DOHH2 (cell line): ENCODE results near the gene PCSK9.

Experiments
- H3F3A ChIP-seq: fragments of 200-600 bp; sonication (generic), shearing (Covaris generic); 2 replicates; pipeline ENCODE4 v1.6.0; 2016; ENCODE audit warnings: antibody characterized with exemption, mild to moderate bottlenecking; ENCODE audit not compliant: control insufficient read depth, insufficient read depth
- H3K27ac ChIP-seq: fragments of 200-600 bp; sonication (generic); 2 replicates; pipeline ENCODE4 v1.5.1; 2014; ENCODE audit warnings: low read depth, mild to moderate bottlenecking, low read length, moderate library complexity
- H3K27me3 ChIP-seq: fragments of 200-600 bp; sonication (generic); 2 replicates; pipeline ENCODE4 v1.6.1; 2014; ENCODE audit warnings: mild to moderate bottlenecking, low read length, mixed read lengths; ENCODE audit not compliant: control insufficient read depth
- H3K36me3 ChIP-seq: fragments of 200-600 bp; sonication (generic); 2 replicates; pipeline ENCODE4 v1.6.1; 2014; ENCODE audit warnings: mild to moderate bottlenecking, low read length, moderate library complexity, mixed read lengths; ENCODE audit not compliant: control insufficient read depth
- H3K4me1 ChIP-seq: fragments of 200-600 bp; sonication (generic); 2 replicates; pipeline ENCODE4 v1.6.1; 2014; ENCODE audit warnings: mild to moderate bottlenecking, low read length, mixed read lengths; ENCODE audit not compliant: control insufficient read depth
- H3K4me2 ChIP-seq: fragments of 200-600 bp; sonication (generic); 2 replicates; pipeline ENCODE4 v1.6.0; 2014; ENCODE audit warnings: mild to moderate bottlenecking, low read length, moderate library complexity
- H3K4me3 ChIP-seq: fragments of 200-600 bp; sonication (generic); 2 replicates; pipeline ENCODE4 v1.5.1; 2014; ENCODE audit warnings: mild to moderate bottlenecking, low read length, mixed read lengths
- H3K79me2 ChIP-seq: fragments of 200-600 bp; sonication (generic); 2 replicates; pipeline ENCODE4 v1.6.1; 2014; ENCODE audit warnings: mild to moderate bottlenecking, low read length, mixed read lengths; ENCODE audit not compliant: control insufficient read depth
- H3K9me2 ChIP-seq: fragments of 200-600 bp; sonication (generic); replicated peaks from 2 replicates; pipeline ENCODE4 v1.6.1; 2014; ENCODE audit warnings: mild to moderate bottlenecking, low read length, mixed read lengths; ENCODE audit not compliant: control insufficient read depth
- H3K9me3 ChIP-seq: fragments of 200-600 bp; sonication (generic); 2 replicates; pipeline ENCODE4 v1.6.1; 2014; ENCODE audit warnings: antibody characterized with exemption, low read length, mixed read lengths; ENCODE audit not compliant: control insufficient read depth, insufficient read depth
- H4K20me1 ChIP-seq: fragments of 200-600 bp; sonication (generic); 2 replicates; pipeline ENCODE4 v1.6.0; 2014; ENCODE audit warnings: low read depth, mild to moderate bottlenecking, antibody characterized with exemption, low read length, moderate library complexity; ENCODE audit not compliant: control insufficient read depth, insufficient read depth
- EZH2phosphoT487 ChIP-seq: fragments of 200-600 bp; sonication (generic); IDR thresholded peaks from 2 replicates; pipeline ENCODE4 v1.6.1; 2017; ENCODE audit warnings: borderline replicate concordance, mild to moderate bottlenecking, antibody characterized with exemption, low read length, moderate library complexity, mixed read lengths
- TF ChIP-seq, protein P1 (sequence below): fragments of 200-600 bp; sonication (generic); IDR thresholded peaks from one replicate; pipeline ENCODE4 v1.5.1; 2014; ENCODE audit warnings: antibody characterized with exemption, mild to moderate bottlenecking, low read depth, low read length; ENCODE audit not compliant: poor library complexity, severe bottlenecking

Gene PCSK9

DNA sequence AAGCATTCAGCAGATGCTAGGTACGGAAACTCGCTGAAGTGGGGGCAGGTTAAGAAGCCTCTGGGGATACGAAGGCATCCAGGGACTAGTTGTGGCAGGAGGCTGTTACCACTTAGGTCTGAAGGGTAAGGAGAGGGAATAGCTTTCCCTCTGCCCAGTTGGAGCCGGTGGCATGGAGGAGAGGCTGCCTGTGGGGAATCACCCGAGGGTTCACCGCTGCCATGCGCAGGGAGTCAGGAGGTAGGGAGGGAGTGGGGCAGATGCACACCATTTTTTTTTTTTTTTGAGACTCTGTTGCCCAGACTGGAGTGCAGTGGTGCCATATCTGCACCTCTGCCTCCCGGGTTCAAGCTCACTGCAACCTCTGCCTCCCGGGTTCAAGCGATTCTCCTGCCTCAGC, 6.1 kb downstream of the PCSK9 start:
- TF ChIP-seq, protein P1, sequence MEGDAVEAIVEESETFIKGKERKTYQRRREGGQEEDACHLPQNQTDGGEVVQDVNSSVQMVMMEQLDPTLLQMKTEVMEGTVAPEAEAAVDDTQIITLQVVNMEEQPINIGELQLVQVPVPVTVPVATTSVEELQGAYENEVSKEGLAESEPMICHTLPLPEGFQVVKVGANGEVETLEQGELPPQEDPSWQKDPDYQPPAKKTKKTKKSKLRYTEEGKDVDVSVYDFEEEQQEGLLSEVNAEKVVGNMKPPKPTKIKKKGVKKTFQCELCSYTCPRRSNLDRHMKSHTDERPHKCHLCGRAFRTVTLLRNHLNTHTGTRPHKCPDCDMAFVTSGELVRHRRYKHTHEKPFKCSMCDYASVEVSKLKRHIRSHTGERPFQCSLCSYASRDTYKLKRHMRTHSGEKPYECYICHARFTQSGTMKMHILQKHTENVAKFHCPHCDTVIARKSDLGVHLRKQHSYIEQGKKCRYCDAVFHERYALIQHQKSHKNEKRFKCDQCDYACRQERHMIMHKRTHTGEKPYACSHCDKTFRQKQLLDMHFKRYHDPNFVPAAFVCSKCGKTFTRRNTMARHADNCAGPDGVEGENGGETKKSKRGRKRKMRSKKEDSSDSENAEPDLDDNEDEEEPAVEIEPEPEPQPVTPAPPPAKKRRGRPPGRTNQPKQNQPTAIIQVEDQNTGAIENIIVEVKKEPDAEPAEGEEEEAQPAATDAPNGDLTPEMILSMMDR: no peak
- no peak for TF ChIP-seq EZH2phosphoT487
- Histone ChIP-seq H3F3A (no peaks in the 10 kb centered on the region), H3K79me2 (no peaks in the 10 kb centered on the region), H3K4me3 (no peak overlapping the region), H3K36me3 (no peaks in the 10 kb centered on the region), H3K27me3 (peaks cover 8% of the 10 kb centered on the region), H3K9me3 (no peaks in the 10 kb centered on the region), H4K20me1 (no peaks in the 10 kb centered on the region), H3K4me1 (no peaks in the 10 kb centered on the region), H3K27ac (no peak overlapping the region), H3K9me2 (no peaks in the 10 kb centered on the region), H3K4me2 (no peak overlapping the region)

DNA sequence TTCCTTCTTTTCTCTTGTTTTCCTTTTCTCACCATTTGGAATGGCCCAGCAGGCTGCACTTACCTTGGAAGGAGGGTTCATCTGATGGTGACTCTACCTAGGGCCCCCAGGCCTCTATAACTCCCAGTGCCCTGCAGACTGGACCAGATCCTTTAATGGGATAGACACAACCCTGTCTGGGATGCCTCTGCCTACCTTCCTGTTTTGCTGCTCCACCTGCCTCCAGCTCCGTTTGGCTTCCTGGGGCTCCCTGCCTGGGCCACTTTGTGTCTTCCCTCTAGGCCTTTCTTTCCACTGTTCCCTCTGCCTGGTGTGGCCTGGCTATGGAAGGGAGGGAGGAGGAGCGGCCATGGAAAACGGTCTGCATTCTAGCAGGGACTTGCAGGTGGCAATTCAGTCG, 7.5 kb downstream of the PCSK9 start:
- H3K27me3 ChIP-seq: no peaks in the 10 kb centered on the region
- H3K4me2 ChIP-seq: no peak overlapping the region
- no peaks in the 10 kb centered on the region for H3F3A ChIP-seq
- H3K27ac ChIP-seq: no peak overlapping the region
- H3K4me3 ChIP-seq: no peak overlapping the region
- TF ChIP-seq EZH2phosphoT487: no peak
- TF ChIP-seq, protein P1: no peak
- H3K36me3 ChIP-seq: no peaks in the 10 kb centered on the region
- no peaks in the 10 kb centered on the region for H3K4me1 ChIP-seq
- H3K9me2 ChIP-seq: no peaks in the 10 kb centered on the region
- H4K20me1 ChIP-seq: no peaks in the 10 kb centered on the region
- H3K9me3 ChIP-seq: no peaks in the 10 kb centered on the region
- no peaks in the 10 kb centered on the region for H3K79me2 ChIP-seq

DNA sequence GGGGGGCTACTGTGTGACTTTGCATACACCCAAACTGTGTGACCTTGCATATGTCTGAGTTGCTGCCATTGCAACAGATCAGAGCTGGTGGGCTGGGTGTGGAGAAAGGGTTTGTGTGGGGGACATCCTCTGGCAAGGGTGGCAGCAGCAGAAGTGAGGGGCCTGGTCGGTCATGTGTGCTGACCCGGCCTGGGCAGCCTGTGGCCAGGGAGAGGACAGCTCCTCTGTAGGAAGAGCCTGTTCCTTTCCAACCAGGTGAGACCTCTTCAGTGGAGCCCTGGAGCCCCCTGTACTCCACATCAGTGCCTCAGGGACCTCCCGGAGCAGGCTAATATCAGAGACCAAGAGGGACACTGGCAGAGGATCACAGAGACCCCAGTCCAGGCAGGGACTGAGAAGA, 8.3 kb downstream of the PCSK9 start:
- Histone ChIP-seq H3K4me3 (no peak overlapping the region), H3K9me3 (no peaks in the 10 kb centered on the region), H4K20me1 (no peaks in the 10 kb centered on the region), H3K27me3 (no peaks in the 10 kb centered on the region), H3K27ac (no peak overlapping the region), H3F3A (no peaks in the 10 kb centered on the region), H3K36me3 (no peaks in the 10 kb centered on the region), H3K4me1 (no peaks in the 10 kb centered on the region), H3K79me2 (no peaks in the 10 kb centered on the region), H3K4me2 (no peak overlapping the region), H3K9me2 (no peaks in the 10 kb centered on the region)
- TF ChIP-seq, protein P1: no peak
- no peak for TF ChIP-seq EZH2phosphoT487
